Stimulated activated CD8-positive, alpha-beta memory T cell treated with anti-CD3 and anti-CD28 coated beads, Interleukin-12 subunit alpha, Interleukin-12 subunit beta, amount 100 ng/mL, for 24 hours (primary cell): Measurements from ENCODE around the gene PUM2.
A peak's percentile ranks its signal among the peaks of the same experiment; 100 is the strongest.
"Not testable (repeated sequence)": the region's sequence is repeated elsewhere in the genome, so short reads cannot be mapped to it uniquely, and the experiment has no call there.

Source experiments
- DNase-seq: peaks from one replicate; pipeline ENCODE4 v3.0.0-alpha.2; 2020; ENCODE audit errors: extremely low read depth

PUM2 gene

DNA sequence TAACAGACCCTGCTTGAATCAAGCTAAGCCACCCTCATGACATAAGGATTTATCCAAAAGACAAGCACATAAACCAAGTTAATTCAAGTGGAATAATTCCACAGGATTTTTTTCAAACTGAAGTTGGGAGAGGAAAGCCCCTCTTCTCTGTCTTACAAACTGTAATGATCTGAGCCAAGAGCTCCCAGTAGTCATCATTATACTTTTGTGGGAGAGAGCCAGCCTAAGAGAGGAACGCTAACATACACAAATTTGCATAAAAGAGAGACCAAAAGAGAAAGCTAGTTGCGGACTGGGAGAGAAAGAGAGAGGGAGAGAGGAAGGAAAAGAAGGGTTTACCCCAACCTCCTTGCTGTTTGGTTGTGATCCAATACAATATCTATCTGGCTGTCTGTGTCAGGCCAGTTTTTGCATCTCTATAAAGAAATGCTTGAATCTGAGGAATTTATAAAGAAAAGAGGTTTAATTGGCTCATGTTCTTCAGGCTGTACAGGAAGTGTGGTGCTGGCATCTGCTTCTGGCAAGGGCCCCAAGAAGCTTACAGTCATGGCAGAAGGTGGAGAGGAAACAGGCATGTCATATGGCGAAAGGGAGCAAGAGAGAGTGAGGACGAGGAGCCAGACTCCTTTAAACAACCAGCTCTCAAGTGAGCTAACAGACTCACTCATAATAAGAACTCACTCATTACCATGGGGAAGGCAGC, 20.8 kb upstream of the PUM2 start:
- no peak for DNase-seq

DNA sequence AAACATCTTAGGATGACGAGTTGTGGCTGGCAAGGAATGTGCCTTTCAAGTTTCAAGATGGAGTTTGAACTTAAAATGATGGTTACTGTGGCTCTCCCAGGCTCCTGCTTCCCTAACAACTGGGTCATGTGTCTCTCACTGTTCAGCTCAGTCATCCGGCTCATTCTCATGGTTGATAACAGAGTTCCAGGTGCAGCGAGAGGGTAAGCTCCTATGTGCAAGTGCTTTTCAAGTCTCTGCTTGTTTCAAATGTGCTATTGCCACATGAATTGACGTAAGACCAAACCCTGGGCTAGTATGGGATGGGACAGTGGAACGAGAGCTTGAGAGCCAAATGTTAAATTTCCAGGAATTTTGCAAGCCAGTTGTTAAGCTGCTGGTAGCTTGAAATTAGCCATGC, 19.5 kb upstream of the PUM2 start:
- no peak for DNase-seq

DNA sequence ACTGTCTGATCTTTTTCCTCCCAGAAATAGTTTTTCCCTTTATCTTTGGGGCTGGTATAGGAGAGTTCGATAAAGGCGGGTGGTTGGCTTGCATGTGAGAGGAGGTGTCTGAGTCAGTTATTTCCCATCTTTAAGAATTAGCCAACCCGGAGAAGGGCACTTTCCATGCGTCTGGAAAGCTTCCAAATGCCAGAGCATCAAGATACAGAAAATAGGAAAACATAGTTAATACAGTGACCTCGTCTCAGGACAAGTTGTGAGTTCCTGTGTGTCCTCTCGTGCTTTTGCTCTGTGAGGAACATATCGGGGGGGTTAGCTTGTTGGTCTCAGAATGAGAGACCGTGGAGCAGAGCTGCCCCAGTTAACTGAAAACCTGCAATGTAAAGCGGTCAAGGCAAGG, 18.7 kb upstream of the PUM2 start:
- DNase-seq = no peak

DNA sequence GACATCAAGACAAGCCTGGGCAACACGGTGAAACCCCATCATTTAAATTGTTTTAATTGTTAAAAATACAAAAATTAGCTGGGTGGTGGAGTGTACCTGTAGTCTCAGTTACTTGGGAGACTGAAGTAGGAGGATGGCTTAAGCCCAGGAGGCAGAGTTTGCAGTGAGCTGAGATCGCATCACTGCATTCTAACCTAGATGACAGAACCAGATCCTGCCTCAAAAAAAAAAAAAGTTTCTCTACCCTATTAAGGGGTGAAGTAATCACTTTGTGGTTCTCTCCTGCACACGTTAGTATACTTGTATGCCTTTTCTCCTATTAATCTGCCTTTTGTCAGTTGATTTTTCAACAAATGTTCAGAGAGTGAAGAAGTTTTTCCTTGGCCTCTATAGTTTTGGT, 18.1 kb upstream of the PUM2 start:
- no peak for DNase-seq

DNA sequence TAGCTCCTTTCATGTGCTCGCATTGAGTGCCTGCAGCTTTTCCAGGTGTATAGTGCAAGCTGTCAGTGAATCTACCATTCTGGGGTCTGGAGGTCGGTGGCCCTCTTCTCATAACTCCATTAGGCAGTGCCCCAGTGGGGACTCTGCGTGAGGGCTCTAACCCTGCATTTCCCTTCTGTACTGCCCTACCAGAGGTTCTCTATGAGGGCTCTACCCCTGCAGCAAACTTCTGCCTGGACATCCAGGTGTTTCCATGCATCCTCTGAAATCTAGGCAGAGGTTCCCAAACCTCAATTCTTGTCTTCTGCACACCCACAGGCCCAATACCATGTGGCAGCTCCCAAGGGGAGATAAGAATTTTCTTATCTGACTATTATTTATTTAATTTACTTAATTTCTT, 17.3 kb upstream of the PUM2 start:
- not testable (repeated sequence) for DNase-seq

DNA sequence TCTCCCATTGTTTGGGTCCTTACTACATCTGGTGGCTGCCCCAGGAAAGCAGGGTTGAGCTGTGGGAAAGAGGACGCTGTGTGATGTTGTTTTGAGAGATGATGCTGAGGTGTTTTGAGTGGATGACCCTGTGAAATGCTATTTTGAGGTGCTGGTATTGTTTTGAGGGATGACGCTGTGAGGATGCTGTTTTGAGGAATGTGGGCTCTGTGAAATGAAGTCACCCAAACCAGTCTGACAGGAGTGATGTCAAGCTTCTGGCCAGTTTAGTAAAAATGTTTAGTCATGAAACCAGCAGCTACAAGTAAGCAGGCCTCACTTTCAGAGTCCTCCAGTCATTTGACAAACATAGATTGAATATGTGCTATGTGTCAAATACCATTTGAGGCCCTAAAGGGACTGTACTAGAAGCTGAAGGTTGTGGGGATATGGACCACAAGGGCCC, 16.1 kb upstream of the PUM2 start:
- no peak for DNase-seq

DNA sequence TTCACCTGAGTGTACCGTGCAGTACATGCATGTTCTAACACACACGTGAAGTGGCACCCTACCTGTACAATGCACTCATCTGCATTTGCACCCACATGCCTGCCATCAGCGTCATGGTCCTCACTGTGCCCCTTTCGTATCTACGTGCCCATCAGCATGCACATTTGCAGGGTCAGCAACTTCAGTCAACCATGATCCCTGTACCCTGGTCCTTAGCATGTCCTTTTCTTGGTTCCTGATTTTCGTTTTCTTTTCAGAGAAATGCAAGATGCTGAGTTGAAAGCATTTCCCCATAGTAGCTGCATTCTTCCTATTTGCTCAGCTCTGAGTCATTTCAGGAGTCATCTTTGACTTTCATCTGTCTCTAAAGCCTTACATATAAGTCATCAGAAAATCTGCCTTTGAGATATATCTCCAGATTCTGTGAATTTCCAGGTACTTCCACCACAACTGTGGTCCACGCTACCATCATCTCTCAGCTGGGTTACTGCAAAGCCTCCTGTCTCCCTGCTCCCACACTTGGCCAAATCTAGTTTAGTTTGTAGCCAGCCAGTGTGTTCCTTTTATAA, 14.7 kb upstream of the PUM2 start:
- DNase-seq = no peak

DNA sequence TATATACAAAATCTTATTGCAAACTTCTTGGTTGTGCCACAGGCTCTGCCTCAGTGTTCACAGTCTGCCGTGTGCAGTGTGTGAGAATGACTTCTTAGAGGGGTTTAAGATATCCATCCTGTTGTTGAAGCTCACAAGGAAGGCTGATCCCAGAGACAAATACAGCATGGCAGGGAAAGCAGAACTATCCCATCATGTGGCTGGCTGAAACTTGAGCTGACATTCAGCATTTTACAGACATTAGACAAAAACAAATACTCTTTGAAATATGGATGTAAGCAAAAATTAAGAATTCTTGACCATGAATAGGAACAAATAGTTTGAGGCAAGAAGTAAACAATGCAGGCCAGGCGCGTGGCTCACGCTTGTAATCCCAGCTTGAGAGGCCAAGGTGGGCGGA, 12.9 kb upstream of the PUM2 start:
- DNase-seq = no peak

DNA sequence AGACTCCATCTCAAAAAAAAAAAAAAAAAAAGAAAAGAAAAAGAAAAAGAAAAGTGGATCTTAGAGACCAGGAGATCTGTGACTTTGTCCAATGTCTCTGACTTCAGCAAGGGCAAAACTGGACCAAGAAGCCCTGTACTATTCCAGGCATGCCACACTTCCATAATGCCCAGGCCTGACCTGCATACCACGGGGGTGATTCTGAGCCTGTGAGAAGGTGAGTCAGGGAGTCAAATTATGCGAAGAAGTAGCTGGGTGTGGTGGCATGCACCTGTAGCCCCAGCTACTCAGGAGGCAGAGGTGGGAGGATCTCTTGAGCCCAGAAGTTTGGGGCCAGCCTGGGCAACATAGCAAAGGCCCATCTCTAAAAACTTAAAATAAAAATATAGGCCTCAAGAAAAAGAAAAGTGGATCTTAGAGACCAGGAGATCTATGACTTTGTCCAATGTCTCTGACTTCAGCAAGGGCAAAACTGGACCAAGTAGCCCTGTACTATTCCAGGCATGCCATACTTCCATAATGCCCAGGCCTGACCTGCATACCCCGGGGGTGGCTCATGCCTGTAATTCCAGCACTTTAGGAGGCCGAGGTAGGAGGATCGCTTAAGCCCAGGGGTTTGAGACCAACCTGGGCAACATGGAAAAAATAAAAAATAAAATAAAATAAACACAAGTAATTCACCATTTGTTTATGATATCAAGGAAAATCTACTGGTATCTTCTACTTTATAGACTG, 12.2 kb upstream of the PUM2 start:
- DNase-seq = no peak

DNA sequence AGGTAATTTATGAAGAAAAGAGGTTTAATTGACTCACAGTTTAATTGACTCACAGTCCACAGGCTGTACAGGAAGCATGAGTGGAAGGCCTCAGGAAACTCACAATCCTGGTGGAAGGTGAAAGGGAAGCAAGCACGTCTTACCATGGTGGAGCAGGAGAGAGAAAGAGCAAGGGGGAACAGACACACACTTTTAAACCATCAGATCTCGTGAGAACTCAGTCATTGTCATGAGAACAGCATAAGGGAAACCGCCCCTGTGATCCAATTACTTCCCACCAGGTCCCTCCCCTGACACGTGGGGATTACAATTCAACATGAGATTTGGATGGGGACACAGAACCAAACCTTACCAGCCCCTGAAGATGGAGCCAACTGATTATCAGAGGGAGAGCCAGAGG, 11.2 kb upstream of the PUM2 start:
- DNase-seq = no peak

DNA sequence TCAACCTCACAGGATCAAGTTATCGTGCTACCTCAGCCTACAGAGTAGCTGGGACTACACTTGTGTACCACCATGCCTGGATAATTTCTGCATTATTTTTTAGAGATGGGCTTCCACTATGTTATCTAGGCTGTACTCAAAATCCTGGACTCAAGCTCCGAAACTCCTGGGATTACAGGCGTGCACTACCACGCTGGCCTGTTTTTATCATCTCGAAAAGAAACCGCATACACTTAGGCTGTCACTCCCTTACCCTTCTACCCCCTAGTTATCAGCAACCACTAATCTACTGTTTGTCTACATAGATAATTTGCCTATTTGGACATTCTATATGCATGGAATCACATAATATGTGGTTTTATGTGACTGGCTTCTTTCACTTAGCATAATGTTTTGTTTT, 8.5 kb upstream of the PUM2 start:
- no peak for DNase-seq

DNA sequence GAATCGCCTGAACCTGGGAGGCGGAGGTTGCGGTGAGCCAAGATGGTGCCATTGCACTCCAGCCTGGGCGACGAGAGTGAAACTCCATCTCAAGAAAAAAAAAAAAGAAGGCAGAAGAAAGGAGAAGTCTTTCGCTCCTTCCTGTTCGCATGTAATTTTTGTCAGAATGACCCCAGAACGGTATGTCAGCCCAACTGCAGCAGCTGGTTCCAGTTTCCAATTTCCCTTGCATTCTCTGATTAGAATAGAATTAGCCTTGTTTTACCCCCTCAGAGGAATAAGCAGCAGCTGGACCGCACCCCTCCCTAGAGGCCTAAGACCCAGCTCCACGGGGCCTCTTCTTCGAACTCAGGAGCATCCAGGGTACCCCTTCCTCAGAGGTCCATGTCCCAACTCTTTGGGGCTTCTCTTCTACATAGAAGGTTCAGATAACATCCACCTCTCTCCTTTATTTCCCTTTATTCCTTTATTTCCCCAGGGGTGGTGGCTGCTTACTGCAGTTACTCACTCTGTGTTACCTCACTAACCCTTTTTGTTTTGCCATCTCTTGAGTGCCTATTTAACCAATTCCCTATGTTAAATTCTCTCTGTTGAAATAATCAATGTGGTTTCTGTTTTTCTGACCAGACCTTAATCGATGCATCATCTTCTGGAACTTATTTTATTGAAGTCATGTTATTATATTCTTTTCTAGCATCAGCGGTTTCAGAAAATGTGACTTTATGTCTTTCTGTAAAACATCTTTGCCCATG, 7.2 kb upstream of the PUM2 start:
- DNase-seq = no peak

DNA sequence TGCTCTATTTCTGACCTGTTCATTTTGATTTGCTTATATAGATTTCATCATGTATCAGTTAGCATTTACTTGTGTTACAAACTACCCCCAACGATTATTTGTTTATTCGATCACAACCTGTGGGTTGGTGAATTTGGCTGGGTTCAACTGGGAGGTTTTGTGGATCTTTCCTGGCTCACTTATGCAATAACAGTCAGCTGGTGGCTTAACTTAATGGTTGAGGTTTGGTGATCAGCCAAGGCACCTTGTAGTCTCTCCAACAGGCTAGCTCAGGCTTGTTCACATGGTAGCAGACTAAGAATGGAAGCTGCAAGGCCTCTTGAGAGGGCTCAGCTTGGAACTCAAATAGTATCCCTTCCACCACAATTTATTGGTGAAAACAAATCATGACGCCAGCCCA, 5.4 kb upstream of the PUM2 start:
- DNase-seq = no peak

DNA sequence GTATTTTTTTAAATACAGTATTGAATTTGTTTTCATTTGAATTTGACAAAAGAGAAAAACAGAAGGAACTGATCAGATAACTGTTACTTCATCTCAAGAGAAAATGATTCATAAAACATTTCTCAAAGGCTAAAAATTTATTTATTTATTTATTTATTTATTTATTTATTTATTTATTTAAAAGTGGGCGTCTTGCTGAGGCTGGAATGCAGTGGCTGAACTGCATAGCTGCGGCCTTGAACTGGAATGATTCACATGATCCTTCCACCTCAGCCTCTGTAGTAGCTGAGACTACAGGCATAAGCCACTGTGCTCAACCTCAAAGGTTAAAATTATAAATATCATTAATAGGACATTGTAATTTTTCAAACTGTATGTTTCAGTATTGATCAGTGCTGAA, 4.5 kb upstream of the PUM2 start:
- no peak for DNase-seq

DNA sequence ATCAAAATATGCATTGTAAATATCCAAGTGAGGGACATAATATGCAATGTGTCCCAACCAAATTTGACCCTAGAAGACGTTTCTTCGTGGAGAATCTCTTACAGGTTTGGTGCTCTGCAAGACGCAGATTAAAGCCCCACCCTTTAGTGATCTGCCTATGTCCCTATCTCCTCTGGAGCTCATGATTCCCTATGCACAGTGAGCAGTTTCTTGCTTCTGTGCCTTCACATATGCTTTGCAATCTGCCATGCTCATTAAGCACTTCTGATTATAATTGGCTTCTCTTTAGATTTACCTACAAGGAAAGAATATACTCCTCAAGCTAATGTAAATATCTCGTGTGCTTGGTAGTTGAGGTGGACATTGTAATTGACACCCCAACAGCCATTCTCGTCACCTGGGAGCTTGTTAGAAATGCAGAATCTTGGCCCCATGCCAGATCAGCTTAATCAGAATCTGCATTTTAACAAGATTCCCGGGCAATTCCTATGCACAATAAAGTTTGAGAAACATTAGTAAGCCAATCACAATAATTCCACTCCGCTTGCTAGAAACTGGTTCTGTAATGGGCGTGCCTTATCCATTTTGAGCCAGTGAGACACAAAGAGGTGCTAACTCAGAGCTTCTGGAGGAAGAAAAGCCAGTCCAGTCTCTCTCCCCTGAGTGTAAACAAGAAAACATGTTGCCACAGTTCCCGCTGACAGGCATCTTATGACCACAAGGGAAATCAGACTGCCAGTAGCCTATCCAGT, 2.8 kb upstream of the PUM2 start:
- no peak for DNase-seq

DNA sequence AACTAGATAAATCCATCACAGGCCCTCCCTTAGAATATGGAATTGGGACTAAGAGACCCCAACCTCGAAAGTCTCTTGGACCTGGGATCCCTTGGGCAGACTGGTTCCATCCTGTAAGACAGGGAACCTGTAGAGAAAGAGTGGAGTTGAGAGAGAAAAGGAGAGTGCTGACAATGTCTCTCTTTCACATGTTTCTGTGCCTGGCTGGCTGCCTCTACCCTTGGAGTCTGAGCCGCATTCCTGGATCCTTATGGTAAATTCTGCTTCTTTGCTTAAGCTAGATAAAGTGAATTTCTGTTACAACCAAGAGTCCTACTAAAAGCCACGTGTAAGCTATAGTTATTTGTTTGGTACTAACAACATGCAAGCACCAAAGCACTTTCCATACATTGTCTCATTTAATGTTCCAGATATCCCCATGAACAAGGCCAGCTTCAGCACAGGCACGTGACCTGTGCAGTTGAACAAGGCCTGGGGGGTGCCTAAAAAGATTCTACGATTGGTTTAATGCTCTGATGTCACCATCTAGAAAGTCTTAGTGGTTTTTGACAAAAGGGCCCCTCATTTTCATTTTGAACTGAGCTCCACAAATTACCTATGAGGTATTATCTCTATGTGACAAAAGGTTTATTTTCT, 2.1 kb upstream of the PUM2 start:
- no peak for DNase-seq

DNA sequence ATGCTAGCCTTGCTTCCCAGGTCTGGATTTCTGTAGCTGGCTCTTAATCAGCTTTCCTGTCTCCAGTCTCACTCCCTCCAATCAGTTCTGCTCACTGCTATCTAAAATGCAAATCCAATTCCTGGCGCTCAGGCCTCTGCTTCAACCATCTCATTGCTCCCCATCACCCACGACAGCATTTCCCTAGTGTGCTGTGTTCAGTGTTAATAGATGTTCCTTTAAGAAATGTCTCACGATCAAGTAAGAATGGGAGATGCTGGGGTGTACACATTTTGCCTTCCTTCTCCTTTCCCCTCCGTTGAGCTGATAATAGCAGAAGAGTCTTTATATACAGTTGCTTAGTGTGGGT, 1.6 kb upstream of the PUM2 start:
- DNase-seq = no peak

DNA sequence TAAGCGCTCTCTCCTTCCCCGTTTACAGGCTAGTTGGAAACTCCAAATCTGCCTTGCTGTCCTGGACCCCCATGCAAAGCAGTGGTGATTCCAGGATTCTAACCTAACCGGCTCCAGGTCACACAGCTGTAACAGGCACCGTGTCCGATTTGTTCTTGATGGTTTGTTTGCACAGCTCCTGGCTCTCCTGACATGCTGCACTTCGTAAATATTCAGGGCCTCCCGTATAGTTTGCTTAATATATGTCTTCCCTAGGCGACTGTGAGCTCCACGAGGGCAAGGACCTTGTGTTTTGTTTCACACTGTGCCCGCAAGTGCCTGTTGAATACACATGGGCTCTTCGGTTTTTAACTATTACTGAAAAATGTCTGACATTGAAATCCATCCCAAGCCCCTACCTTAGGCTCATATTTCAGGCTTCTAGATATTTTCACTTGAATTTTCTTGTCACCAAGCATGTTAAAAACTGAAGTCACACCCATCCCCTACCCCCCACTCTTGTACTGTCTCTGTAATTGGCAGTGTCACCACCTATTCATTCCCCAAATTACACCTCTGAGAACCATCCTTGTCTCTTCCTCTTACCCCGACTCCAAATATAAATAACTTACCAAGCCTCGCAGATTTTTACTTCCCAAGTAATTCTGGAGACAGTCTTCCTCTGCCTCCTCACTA, 1.0 kb upstream of the PUM2 start:
- no peak for DNase-seq

DNA sequence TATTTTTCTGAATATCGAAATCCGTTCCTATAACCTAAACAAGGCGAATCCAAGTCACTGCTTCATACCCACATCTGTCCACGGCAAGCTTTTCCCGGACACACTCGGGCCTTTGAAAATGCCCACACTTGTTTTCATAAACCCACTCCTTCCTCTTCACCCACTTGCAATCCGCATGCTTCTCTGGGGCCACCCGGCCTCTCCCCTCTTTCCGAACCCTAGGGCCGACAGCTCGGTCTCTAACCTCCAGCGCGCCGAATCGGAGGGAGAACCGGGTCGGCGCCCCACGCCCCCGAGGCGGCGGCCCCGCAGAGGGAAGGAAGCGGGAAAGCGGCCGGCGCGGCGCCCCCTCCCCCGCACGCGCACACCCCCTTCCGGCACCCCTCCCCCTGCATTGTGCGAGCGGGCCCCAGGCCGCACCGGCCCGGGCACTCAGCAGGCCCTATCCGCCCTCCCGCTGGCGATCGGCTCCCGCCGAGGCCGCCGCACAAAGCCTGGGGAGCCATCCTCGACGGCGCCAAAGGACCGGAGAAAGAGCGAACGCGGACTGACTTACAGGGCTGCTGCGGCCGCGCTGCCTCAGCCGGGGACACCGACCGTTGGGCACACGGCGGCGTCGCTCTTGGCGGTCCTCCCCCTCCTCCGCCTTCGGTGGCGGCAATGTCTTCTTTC, 467 bp downstream of the PUM2 start:
- peak; percentile 31 for DNase-seq

DNA sequence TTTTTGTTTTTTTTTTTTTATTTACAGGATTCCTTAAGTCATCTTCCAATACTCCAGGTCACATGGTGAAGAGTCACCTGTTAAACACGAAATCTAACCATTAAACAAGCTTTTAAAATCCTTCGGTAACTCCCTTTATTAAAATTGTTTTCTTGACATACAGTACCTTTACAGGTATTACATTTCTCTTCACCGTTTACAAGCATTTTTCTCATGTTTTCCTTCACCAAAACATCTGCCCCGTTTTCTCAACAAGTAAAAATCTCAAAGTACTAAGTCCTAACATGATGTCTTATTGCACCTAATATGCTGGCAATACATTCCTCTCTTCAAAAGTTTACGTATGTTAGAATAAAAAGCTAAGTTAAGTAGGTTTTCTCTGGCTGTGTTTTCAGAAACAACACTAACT, 1.1 kb downstream of the PUM2 start:
- DNase-seq = no peak
